CD4-positive, alpha-beta T cell treated with Interferon alpha-2 for 1 hour (primary cell): ENCODE measurements around the gene ZNF625.
"Not testable (repeated sequence)": the region's sequence is repeated elsewhere in the genome, so short reads cannot be mapped to it uniquely, and the experiment has no call there.

Source experiments
- DNase-seq, 2 donors: peaks; one replicate each; pipeline ENCODE4 v3.0.0-alpha.2; 2020 to 2022

Gene ZNF625

GRCh38 chr19:12137221-12137940 is 19.2 kb downstream of the ZNF625 start:
- peak; percentile 22 to 57 for DNase-seq

DNA sequence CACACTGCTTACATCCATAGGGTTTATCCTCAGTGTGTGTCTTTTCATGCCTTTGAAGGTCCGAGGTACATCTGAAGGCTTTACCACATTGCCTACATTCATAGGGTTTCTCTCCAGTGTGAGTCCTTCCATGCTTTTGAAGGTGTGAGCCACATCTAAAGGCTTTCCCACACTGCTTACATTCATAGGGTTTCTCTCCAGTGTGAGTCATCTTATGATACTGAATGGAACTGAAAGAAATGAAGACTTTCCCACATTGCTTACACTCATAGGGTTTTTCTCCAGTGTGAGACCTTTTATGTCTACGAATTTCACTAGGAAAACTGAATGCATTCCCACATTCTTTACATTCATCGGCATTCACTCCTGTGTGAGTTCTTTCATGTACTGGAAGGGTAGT is 23.5 kb downstream of the ZNF625 start:
- no peak for DNase-seq

DNA sequence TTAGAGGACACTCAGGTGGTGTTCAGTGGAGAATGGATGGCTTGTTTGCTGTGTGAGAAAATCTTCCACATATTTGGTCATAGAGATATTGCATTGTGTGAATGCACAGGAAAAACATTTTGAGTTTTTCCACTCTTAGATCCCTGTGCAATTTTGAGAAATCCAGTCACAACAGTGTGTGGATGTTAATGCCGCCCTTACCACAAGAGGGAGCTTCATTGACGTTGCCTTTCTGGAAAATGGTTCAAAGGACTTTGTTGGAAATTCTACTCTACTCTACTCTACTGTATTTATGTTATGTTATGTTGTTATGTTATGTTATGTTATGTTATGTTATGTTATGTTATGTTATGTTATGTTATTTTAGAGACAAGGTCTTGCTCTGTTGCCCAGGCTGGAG is 29.8 kb downstream of the ZNF625 start:
- DNase-seq, result peak in 1 of 2 donors; percentile 32

GRCh38 chr19:12117201-12117970 is 39.1 kb downstream of the ZNF625 start:
- no peak for DNase-seq

- DNase-seq, result no peak
Measured at GRCh38 chr19:12113121-12113520, 43.4 kb downstream of the ZNF625 start.

DNA sequence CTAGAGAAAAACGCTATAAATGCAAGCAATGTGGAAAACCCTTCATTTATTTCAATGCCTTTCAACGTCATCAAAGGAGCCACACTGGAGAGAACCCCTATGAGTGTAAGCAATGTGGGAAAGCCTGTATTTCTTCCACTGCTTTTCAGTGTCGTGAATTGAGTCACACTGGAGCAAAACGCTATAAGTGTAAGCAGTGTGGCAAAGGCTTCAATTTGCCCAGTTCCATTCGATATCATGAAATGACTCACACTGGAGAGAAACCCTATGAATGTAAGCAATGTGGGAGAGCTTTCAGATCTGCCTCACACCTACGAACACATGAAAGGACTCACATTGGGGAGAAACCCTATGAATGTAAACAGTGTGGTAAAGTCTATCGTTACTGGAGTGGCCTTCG is 43.8 kb downstream of the ZNF625 start:
- DNase-seq, result no peak

- no peak for DNase-seq
Measured at GRCh38 chr19:12111943-12112637, 44.4 kb downstream of the ZNF625 start.

GRCh38 chr19:12111176-12111575 is 45.4 kb downstream of the ZNF625 start:
- no peak for DNase-seq

GRCh38 chr19:12103909-12104308 is 52.6 kb downstream of the ZNF625 start:
- not testable (repeated sequence) for DNase-seq

DNA sequence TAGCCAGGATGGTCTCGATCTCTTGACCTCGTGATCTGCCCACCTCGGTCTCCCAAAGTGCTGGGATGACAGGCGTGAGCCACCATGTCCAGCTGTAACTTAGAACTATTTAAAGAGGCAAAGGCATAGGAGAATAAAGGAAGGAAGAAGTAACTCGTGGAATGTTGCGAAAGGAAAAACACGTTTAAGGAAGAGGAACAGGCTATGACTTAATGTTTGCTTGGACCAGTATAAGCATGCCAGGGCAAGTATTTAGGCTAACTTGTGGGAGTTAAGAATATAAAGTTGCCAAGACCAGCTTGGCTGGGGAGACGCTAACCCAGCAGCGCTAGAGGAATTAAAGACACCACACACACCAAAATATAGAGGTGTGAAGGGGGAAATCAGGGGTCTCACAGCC is 58.5 kb downstream of the ZNF625 start:
- DNase-seq, result no peak

- DNase-seq, result no peak
Measured at GRCh38 chr19:12095111-12095790, 61.3 kb downstream of the ZNF625 start.
